ENCODE data around the gene AURKB.
"Not testable (repeated sequence)": the region's sequence is repeated elsewhere in the genome, so short reads cannot be mapped to it uniquely, and the experiment has no call there.

Gene AURKB

GRCh38 chr17:8224891-8225812, 14.8 kb upstream of the AURKB start:
- no peak for DNase-seq

DNA sequence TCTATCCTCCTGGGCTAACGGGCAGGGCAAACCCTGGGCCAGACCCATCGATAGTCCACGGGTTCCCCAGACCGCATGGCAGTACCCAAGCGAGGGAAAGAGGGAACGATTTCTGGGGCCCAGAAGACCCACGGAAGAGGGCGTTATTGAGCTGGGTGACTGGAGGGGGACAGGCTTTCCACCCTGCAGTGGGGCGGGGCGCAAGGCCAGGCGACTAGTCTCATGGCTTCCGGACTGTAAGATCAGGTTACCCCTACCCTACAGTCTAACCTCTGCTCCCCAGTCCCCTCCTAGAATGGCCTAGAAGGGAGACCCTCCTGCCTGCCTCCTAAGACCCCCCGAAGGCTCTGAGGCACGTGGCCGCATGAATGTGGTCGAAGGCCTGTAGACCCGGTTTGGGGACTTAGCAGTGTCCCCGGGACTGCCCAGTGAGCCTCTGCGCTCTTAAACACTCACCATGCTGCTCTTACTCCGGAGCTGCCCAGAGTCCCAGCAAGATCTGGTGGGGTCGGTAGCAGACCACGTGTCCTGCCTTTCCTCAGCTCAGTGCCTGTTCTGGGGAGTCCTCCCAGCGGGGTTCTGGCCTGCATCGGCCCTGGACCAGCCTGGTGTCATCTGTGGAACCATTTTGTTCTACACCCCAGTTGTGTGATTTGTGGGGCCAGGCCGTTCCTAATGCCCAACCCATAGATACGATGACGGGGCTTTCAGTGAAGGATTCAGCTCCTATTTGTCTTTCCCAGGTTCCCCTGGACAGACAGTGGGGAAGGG, 13.2 kb upstream of the AURKB start:
- DNase-seq = no peak

DNA sequence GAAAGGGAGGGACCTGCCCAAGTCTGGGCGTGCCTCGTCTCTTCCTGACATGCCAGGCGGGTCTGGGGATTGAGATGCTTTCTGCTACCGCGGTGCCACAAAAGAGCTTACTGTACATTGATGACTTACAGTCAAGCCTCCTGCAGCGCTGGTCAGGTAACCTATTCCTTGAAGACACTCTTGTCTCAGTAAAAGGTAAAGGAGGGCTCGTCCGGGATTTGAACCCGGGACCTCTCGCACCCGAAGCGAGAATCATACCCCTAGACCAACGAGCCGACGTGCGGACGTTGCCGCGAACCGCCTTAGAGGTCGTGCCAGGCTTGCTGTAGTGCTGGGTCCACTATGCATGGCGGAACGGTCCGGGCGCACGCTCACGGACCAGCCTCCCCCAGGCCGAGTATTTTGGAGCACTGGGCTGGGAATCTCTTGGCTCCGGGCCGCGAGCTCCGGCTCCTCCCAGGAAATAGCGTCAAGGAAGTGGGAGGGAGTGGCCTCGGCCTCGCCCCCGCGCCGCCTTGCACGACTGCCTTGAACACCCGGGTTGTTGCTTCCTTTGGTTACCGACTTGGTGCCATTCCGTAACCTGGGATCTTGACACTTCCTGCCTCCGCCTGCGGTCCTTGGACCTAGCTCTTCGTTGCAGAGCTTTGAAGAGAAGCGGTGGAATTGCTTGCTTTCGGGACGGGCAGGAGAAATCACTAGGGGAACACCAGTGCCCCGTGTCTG, 12.4 kb upstream of the AURKB start:
- DNase-seq = peak; percentile 49

DNA sequence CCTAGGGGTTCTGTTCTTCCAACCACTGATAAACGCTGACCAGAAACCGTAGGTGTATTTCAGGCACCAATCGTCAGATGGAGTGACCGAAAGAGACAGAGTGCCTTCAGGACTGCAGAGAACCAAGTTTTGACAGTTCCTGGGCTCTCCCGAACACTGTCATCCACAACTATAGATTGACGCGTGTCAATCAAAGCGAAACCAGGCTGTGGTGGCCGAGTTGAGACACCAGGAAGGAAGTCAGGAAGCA, 11.9 kb upstream of the AURKB start:
- no peak for DNase-seq

DNA sequence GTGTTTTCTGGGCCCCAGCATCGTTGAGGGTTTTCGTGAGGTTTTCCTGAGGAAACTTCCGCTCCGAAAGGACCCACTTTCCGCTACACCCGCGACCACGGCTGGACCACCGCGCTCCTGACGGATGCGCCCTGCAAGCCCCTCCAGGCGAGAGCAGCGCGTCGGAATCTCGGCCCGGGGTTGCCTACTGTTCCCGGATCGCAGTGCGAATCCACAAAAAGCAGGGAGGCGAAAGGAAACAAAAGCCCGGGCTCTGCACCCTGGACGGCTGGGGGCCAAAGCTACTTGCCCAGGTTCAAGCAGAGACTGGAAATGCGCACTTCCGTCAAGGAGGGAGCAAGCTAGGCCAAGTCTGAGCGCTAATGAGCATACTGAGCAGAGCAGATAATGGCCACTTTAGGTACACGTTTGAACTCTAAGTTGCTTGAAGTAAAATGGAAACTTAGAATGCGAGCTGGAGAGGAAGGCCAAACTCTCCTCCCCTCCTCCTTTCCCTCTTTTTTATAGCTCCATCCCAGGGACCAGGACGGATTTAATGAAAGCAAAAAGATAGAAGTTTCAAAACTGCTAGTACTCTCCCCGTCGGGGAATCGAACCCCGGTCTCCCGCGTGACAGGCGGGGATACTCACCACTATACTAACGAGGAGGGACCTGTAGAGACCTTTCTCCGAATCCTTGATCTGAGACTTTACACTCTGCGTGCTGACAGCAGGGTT, 11.4 kb upstream of the AURKB start:
- no peak for DNase-seq

GRCh38 chr17:8220783-8221662, 10.6 kb upstream of the AURKB start:
- no peak for DNase-seq

GRCh38 chr17:8214000-8214399, 3.6 kb upstream of the AURKB start:
- DNase-seq = not testable (repeated sequence)

- DNase-seq = no peak
Measured at GRCh38 chr17:8212312-8213180, 2.2 kb upstream of the AURKB start.

DNA sequence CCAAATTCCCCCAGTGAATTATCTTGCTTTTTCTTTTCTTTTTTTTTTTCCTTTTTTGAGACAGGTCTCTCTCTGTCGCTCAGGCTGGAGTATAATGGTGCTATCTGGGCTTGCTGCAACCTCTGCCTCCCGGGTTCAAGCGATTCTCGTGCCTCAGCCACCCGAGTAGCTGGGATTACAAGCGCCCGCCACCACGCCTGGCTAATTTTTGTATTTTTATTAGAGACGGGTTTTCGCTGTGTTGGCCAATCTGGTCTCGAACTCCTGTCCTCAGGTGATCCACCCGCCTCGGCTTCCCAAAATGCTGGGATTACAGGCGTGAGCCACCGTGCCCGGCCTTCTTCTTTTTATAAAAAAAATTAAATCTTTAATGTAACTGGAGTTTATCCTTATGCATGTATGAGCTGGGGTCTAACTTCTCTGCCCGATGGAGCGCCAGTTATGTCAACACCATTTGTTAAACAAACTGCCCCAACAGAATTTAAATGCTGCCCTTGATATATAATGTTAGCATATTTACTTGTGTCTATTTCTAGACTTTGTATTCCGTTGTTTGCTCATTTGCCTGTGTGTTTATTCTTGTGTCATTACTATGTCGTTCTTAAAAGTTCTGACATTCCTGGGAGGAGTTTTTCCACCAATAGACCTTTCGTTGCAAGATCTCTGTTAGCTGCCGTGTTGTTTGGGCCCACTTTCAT, 535 bp upstream of the AURKB start:
- DNase-seq = no peak

GRCh38 chr17:8206536-8206935, 3.8 kb downstream of the AURKB start:
- DNase-seq = no peak

GRCh38 chr17:8204761-8205555, 5.4 kb downstream of the AURKB start:
- no peak for DNase-seq

DNA sequence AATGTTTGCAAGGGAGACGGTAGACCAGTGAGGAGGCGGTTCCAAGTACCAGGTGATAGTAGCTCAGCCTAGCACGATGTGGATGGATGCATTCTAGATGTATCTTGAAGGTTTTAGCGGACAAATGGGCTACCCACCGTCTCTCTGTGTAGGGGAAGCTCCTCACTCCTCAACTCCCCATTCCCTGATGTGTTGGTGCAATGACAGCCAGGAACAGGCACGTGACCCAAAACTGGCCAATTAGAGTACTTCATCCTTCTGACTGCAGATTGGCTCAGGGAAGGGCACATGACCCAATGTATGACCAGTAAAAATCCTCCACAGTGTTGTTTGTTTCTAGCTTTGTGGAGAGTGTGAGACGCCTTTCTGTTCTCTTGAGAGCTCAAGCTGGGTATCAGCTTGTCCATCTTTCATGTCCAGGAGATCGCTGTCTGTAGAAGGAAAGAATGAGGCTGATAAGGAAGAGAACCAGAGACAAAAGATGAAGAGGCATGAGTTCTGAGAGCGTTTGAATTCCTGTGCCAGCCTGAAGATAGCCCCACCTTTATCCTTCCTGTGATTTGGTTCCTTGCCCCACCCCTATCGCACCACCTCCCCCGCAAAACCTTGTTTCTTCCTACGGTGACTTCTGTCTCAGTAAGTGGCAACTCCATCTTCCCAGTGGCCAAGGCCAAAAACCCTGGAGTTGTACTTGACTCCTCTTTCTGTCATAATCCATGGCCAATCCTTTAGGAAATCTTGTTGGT, 18.1 kb downstream of the AURKB start:
- no peak for DNase-seq

- no peak for DNase-seq
Measured at GRCh38 chr17:8190506-8190905, 19.9 kb downstream of the AURKB start.

GRCh38 chr17:8189711-8190477, 20.5 kb downstream of the AURKB start, which contains the start of gene BORCS6:
Gene BORCS6, minus strand, starts transcription at chr17:8190180. Its CDS starts 40 bp downstream, at chr17:8190140.
- no peak for DNase-seq

DNA sequence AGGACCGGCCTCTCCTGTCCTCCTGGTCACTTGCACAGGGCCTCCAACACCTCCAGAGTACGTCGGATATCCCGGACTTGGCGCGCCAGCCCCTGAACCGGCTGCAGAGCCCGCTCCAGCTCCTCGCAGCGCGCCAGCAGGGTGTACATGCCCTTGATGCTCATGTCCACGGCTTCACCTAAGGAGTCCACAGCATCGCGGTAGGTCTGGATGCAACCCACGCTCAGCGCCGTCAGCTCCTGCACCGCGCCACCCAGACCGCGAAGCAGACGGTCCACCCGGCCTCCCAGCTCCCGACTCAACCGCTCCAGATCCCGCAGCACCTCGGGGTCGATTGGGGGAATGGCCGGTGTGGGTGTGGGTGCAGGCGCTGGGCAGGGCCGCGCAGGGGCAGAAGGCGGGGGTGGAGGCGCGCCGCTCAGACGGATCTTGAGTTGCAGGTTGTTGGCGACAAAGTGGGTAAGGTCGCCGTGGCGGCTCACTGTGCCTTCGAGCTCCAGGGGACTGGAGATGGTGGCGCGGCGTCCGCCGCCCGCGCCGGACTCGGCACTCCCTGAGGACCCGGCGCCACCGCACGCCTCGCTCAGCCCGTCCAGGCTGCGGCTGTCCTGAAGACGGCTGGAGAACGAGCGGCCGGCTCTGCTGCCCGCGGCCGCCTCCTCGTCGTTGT, 21.2 kb downstream of the AURKB start:
- DNase-seq = no peak

GRCh38 chr17:8188263-8188839, 22.0 kb downstream of the AURKB start:
- no peak for DNase-seq

Data from cortex of kidney (tissue), 1 donor.